CD4-positive, alpha-beta T cell treated with Interleukin-12 subunit alpha and Interleukin-12 subunit beta, for 1 hour (primary cell): ENCODE data around the gene JAK3.

Experiments
- DNase-seq: peaks from one replicate; pipeline ENCODE4 v3.0.0-alpha.2; 2020

Gene JAK3

GRCh38 chr19:17837972-17838371, 9.8 kb downstream of the JAK3 start:
- no peak for DNase-seq

- no peak for DNase-seq
These were observed 11.3 kb downstream of the JAK3 start for GRCh38 chr19:17836530-17836929.

GRCh38 chr19:17835182-17836006, 12.4 kb downstream of the JAK3 start:
- no peak for DNase-seq

- no peak for DNase-seq
These were observed 13.2 kb downstream of the JAK3 start for GRCh38 chr19:17834350-17835181.

- no peak for DNase-seq
These were observed 15.2 kb downstream of the JAK3 start for GRCh38 chr19:17832443-17833208.

- no peak for DNase-seq
These were observed 16.3 kb downstream of the JAK3 start for GRCh38 chr19:17831419-17831888.

GRCh38 chr19:17830567-17831418, 17.0 kb downstream of the JAK3 start:
- peak; percentile 51 for DNase-seq

GRCh38 chr19:17829855-17830566, 17.8 kb downstream of the JAK3 start:
- DNase-seq: no peak

- no peak for DNase-seq
These were observed 21.2 kb downstream of the JAK3 start for GRCh38 chr19:17826508-17827056.

- DNase-seq: no peak
These were observed 23.4 kb downstream of the JAK3 start for GRCh38 chr19:17824339-17824738.

GRCh38 chr19:17821190-17821589, 26.6 kb downstream of the JAK3 start, which contains the start of gene INSL3:
Gene INSL3 (minus strand): TSS chr19:17821519. CDS start chr19:17821506, 13 bp downstream.
- no peak for DNase-seq

- DNase-seq: no peak
These were observed 30.0 kb downstream of the JAK3 start for GRCh38 chr19:17817668-17818363.

- DNase-seq: no peak
These were observed 35.7 kb downstream of the JAK3 start for GRCh38 chr19:17812099-17812498.

GRCh38 chr19:17811681-17812080, 36.1 kb downstream of the JAK3 start:
- no peak for DNase-seq

GRCh38 chr19:17811103-17811502, 36.7 kb downstream of the JAK3 start:
- DNase-seq: no peak

GRCh38 chr19:17807731-17808316, 40.0 kb downstream of the JAK3 start:
- no peak for DNase-seq

GRCh38 chr19:17806945-17807344, 40.8 kb downstream of the JAK3 start:
- DNase-seq: no peak

- no peak for DNase-seq
These were observed 42.4 kb downstream of the JAK3 start for GRCh38 chr19:17805427-17805826.

- DNase-seq: peak; percentile 49
These were observed 44.4 kb downstream of the JAK3 start for GRCh38 chr19:17803264-17803896.
